Kidney epithelial cell (primary cell): ENCODE measurements around the gene RP9. TPM values are rescaled to one million over a fixed set of nuclear protein-coding genes. Genes with fewer than 3 reads are reported as not detected.
"Not testable (repeated sequence)": the region's sequence is repeated elsewhere in the genome, so short reads cannot be mapped to it uniquely, and the experiment has no call there.

Experiments
- DNase-seq: peaks from one replicate; pipeline ENCODE4 v3.0.0-alpha.2; 2010; ENCODE audit warnings: low read depth
- H3K27me3 ChIP-seq: 2 replicates; pipeline ENCODE4 v1.6.0; 2011; ENCODE audit warnings: low read length; ENCODE audit not compliant: control insufficient read depth, insufficient read depth
- H3K36me3 ChIP-seq: 2 replicates; pipeline ENCODE4 v1.5.1; 2011; ENCODE audit warnings: low read length; ENCODE audit not compliant: control insufficient read depth, insufficient read depth
- H3K4me3 ChIP-seq: 2 replicates; pipeline ENCODE4 v1.5.1; 2011; ENCODE audit warnings: low read depth, mild to moderate bottlenecking, control low read depth, low read length
- CTCF ChIP-seq: IDR thresholded peaks from 2 replicates; pipeline ENCODE4 v1.5.1; 2011; ENCODE audit warnings: mild to moderate bottlenecking, moderate library complexity, low read length, control low read depth, inconsistent platforms; ENCODE audit not compliant: insufficient read depth, poor library complexity, severe bottlenecking
- total RNA-seq: library from RNA; depleted of rRNA; stranded (reverse); fragments of >200 nt; gene quantifications from 2 replicates; pipeline ENCODE4 v1.2.3, GENCODE V29; 2015

The RP9 gene
- total RNA-seq, 1 donor from 2014 or later = 22.2 TPM

- no peak for DNase-seq
- Histone ChIP-seq H3K36me3 (no peaks in the 10 kb centered on the region), H3K27me3 (no peaks in the 10 kb centered on the region), H3K4me3 (no peak overlapping the region)
- no peak for TF ChIP-seq CTCF
These were observed 9.9 kb downstream of the RP9 start for GRCh38 chr7:33099154-33099940.

- H3K27me3 ChIP-seq, H3K4me3 ChIP-seq, DNase-seq, H3K36me3 ChIP-seq: not testable (repeated sequence)
These were observed 14.4 kb downstream of the RP9 start for GRCh38 chr7:33094745-33095275.

- no peak overlapping the region for H3K4me3 ChIP-seq
- H3K27me3 ChIP-seq = no peaks in the 10 kb centered on the region
- TF ChIP-seq CTCF = no peak
- H3K36me3 ChIP-seq = no peaks in the 10 kb centered on the region
- no peak for DNase-seq
These were observed 15.9 kb downstream of the RP9 start for GRCh38 chr7:33093266-33093665.

GRCh38 chr7:33091641-33092191 lies 17.5 kb downstream of the RP9 start:
- no peak overlapping the region for H3K4me3 ChIP-seq
- no peaks in the 10 kb centered on the region for H3K27me3 ChIP-seq
- H3K36me3 ChIP-seq = no peaks in the 10 kb centered on the region
- TF ChIP-seq CTCF = no peak
- DNase-seq = no peak

- Histone ChIP-seq H3K36me3 (no peaks in the 10 kb centered on the region), H3K27me3 (no peaks in the 10 kb centered on the region), H3K4me3 (no peak overlapping the region)
- DNase-seq = no peak
- no peak for TF ChIP-seq CTCF
These were observed 18.1 kb downstream of the RP9 start for GRCh38 chr7:33091111-33091531.

GRCh38 chr7:33089142-33089541 lies 20.1 kb downstream of the RP9 start:
- DNase-seq = no peak
- H3K36me3 ChIP-seq = no peaks in the 10 kb centered on the region
- no peak overlapping the region for H3K4me3 ChIP-seq
- no peak for TF ChIP-seq CTCF
- no peaks in the 10 kb centered on the region for H3K27me3 ChIP-seq
